Loucy (cell line): Measurements from ENCODE around the gene PBX4.

Experiments used
- H2AFZ ChIP-seq: fragments of 200-600 bp; sonication (generic); 2 replicates; pipeline ENCODE4 v1.6.0; 2016; ENCODE audit warnings: antibody characterized with exemption, mild to moderate bottlenecking, low read length, moderate library complexity
- H3F3A ChIP-seq: fragments of 200-600 bp; 2 replicates; pipeline ENCODE4 v1.6.0; 2016; ENCODE audit warnings: antibody characterized with exemption, low read depth, mild to moderate bottlenecking
- H3K27me3 ChIP-seq: fragments of 200-600 bp; sonication (generic); 2 replicates; pipeline ENCODE4 v1.6.1; 2014; ENCODE audit warnings: low read length, mild to moderate bottlenecking; ENCODE audit not compliant: insufficient read depth, poor library complexity, severe bottlenecking
- H3K36me3 ChIP-seq: fragments of 200-600 bp; sonication (generic); 2 replicates; pipeline ENCODE4 v1.6.1; 2016; ENCODE audit warnings: low read length; ENCODE audit not compliant: insufficient read depth
- H3K4me1 ChIP-seq: fragments of 200-600 bp; sonication (generic); 2 replicates; pipeline ENCODE4 v1.5.1; 2014; ENCODE audit warnings: low read length, mild to moderate bottlenecking; ENCODE audit not compliant: insufficient read depth, poor library complexity, severe bottlenecking
- H3K4me2 ChIP-seq: fragments of 200-600 bp; sonication (generic); 2 replicates; pipeline ENCODE4 v1.6.0; 2014; ENCODE audit warnings: antibody characterized with exemption, low read length, low read depth, mild to moderate bottlenecking; ENCODE audit not compliant: poor library complexity, severe bottlenecking
- H3K4me3 ChIP-seq: fragments of 200-600 bp; sonication (generic); 2 replicates; pipeline ENCODE4 v1.5.1; 2014; ENCODE audit warnings: low read length, mild to moderate bottlenecking, mixed read lengths; ENCODE audit not compliant: poor library complexity, severe bottlenecking
- H3K79me2 ChIP-seq: fragments of 200-600 bp; sonication (generic); 2 replicates; pipeline ENCODE4 v1.6.1; 2014; ENCODE audit warnings: low read length; ENCODE audit not compliant: insufficient read depth
- H3K9ac ChIP-seq: fragments of 200-600 bp; sonication (generic); 2 replicates; pipeline ENCODE4 v1.6.0; 2014; ENCODE audit warnings: mild to moderate bottlenecking, low read depth, low read length, moderate library complexity; ENCODE audit not compliant: poor library complexity, severe bottlenecking
- H3K9me2 ChIP-seq: fragments of 200-600 bp; sonication (generic); replicated peaks from 2 replicates; pipeline ENCODE4 v1.6.1; 2016; ENCODE audit warnings: low read depth, low read length, mixed read lengths
- H3K9me3 ChIP-seq: fragments of 200-600 bp; sonication (generic); 2 replicates; pipeline ENCODE4 v1.6.1; 2014; ENCODE audit warnings: mild to moderate bottlenecking, antibody characterized with exemption, low read length, low read depth; ENCODE audit not compliant: insufficient read depth
- H4K20me1 ChIP-seq: fragments of 200-600 bp; sonication (generic); 2 replicates; pipeline ENCODE4 v1.6.0; 2014; ENCODE audit warnings: antibody characterized with exemption, low read length, mild to moderate bottlenecking; ENCODE audit not compliant: insufficient read depth, poor library complexity, severe bottlenecking
- CTCF ChIP-seq: fragments of 200-600 bp; sonication (generic); conservative IDR thresholded peaks from 2 replicates; pipeline ENCODE4 v1.5.1; 2014; ENCODE audit warnings: mild to moderate bottlenecking, antibody characterized with exemption, low read length
- EZH2phosphoT487 ChIP-seq: fragments of 200-600 bp; IDR thresholded peaks from 2 replicates; pipeline ENCODE4 v1.6.1; 2018; ENCODE audit warnings: antibody characterized with exemption, mild to moderate bottlenecking, moderate library complexity, borderline replicate concordance

The PBX4 gene

GRCh38 chr19:19514215-19514657, 104.3 kb downstream of the PBX4 start:
- no peak overlapping the region for H2AFZ ChIP-seq
- H3K9me2 ChIP-seq = no peaks in the 10 kb centered on the region
- peaks cover 21% of the 10 kb centered on the region for H3K4me1 ChIP-seq
- no peaks in the 10 kb centered on the region for H3K9me3 ChIP-seq
- no peak overlapping the region for H3K4me3 ChIP-seq
- peaks cover 8% of the 10 kb centered on the region for H4K20me1 ChIP-seq
- H3F3A ChIP-seq = no peaks in the 10 kb centered on the region
- no peaks in the 10 kb centered on the region for H3K27me3 ChIP-seq
- H3K79me2 ChIP-seq = peaks cover 41% of the 10 kb centered on the region
- no peak overlapping the region for H3K4me2 ChIP-seq
- H3K36me3 ChIP-seq = no peaks in the 10 kb centered on the region
- TF ChIP-seq CTCF = no peak
- no peak for TF ChIP-seq EZH2phosphoT487
- H3K9ac ChIP-seq = no peak overlapping the region

- H3K79me2 ChIP-seq = peaks cover 35% of the 10 kb centered on the region
- no peaks in the 10 kb centered on the region for H3K9me2 ChIP-seq
- H4K20me1 ChIP-seq = peaks cover 8% of the 10 kb centered on the region
- H3K4me1 ChIP-seq = peaks cover 18% of the 10 kb centered on the region
- no peak overlapping the region for H3K4me2 ChIP-seq
- no peaks in the 10 kb centered on the region for H3K27me3 ChIP-seq
- H2AFZ ChIP-seq = no peak overlapping the region
- no peak overlapping the region for H3K4me3 ChIP-seq
- H3K9ac ChIP-seq = no peak overlapping the region
- no peaks in the 10 kb centered on the region for H3K36me3 ChIP-seq
- no peaks in the 10 kb centered on the region for H3K9me3 ChIP-seq
- TF ChIP-seq EZH2phosphoT487 = no peak
- no peak for TF ChIP-seq CTCF
- H3F3A ChIP-seq = no peaks in the 10 kb centered on the region
These were observed 104.8 kb downstream of the PBX4 start for GRCh38 chr19:19513682-19514081.
